GM15510 (cell line): ENCODE data around the gene LENG8.

Experiments
- POLR2A ChIP-seq: IDR thresholded peaks from 3 replicates; pipeline ENCODE4 v1.6.1; 2011; ENCODE audit warnings: borderline replicate concordance; ENCODE audit not compliant: insufficient read length; ENCODE audit errors: extremely low read depth

The LENG8 gene

DNA sequence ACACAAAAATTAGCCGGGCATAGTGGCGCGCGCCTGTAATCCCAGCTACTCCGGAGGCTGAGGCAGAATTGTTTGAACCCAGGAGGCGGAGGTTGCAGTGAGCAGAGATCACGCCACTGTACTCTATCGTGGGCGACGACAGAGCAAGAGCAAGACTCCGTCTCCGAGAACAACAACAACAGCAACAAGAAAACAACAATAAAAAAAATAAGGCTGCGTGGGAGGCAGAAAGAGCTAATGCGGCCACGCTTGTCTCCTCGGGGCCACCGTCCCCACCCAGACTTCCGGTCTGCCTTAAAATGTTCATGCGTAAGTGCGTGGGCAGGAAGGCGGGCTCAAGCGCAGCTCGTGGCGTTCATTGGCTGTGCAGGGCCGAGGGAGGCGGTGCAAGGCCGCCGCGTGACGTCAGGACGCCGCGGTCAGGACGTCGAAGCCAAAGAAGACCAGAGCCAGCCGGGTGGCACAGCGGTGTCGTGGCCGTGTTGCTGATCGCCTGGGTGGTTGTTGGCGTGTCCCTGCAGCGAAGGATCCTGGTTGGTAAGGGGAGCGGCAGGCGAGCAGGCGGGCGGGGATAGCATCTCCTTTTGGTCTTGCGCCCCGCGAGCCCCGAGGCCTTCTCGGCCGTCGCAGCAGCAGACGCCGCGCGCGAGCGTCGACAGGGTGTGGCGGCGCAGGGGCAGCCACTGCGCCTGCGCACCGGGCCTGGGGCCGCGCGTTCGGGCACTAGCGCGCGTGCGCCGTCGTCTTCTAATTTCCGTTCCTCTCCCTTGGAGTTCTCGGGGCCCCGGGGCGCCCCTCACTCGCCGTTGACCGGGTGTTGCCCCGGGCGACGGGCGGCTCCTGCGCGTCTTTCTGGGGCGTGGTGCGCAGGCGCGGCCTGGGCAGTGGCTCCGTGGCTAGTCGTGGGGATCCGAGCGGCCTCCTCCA lies at the start of gene LENG8:
TSS of gene LENG8 (plus strand) at position 426 of the 927 bp plus-strand sequence. CDS start 2,146 bp downstream, outside the sequence.
- TF ChIP-seq POLR2A: peak; percentile 97

DNA sequence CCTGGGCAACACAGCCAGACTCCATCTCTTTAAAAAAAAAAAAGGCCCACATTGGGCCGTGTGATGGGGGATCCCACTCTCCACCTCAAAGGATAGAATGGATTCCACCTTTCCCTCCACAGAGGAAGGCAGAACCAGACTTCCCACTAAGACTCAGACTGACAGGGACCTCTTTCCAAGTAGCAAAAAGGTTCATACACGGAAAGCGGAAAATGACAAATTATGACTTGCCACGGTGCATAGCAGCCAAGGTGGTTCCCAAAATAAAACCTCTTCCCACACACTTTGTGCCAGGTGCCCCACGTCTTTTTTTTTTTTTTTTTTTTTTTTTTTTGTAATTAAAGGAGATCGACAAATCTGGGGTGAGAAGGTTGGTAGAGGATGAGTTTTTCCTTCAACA lies 48.1 kb upstream of the LENG8 start:
- no peak for TF ChIP-seq POLR2A

DNA sequence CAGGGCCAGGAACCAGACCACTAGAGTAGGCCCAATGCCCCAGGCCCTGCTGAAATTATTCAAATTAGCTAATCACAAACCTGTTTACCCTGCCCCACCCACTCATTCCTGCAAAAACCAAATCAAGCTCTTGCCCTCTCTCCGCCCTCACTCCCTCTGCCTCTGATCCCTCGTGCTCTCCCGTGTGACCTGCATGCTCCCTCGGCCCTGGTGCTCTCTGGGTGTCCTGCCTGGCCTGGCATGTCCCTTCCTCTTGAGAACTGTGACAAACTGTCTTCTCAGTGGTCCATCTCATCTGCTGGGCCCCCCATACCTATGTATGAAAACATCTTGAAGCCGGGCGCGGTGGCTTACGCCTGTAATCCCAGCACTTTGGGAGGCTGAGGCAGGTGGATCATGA lies 45.9 kb upstream of the LENG8 start:
- TF ChIP-seq POLR2A: no peak

DNA sequence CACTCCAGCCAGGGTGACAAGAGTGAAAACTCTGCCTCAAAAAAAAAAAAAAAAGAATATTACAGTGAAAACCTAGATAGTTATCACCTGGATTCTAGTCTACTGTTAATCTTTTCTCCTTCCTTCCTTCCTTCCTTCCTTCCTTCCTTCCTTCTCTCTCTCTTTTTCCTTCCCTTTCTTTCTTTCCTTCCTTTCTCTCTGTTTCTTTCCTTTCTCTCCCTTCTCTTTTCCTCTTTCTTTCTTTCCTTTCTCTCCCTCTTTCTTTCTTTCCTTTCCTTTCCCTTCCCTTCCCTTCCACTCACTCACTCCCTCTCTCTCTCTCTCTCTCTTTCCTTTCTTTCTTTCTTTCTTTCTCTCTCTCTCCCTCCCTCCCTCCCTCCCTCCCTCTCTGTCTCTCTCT lies 43.4 kb upstream of the LENG8 start:
- TF ChIP-seq POLR2A: no peak

DNA sequence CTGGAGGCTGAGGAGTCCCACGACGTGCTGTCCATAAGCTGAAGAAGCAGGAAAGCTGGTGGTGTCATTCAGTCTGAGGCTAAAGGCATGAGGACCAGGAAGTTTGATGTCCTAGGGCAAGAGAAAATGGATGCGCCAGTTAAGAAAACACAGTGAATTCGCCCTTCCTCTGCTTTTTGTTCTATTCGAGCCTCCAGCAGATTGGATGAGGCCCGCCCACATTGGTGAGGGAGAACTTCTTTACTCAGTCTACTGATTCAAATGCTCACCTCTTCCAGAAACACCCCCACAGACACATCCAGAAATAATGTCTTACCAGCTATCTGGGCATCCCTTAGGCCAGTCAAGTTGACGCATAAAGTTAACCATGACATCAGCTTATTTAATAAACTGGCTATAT lies 41.2 kb upstream of the LENG8 start:
- TF ChIP-seq POLR2A: no peak

DNA sequence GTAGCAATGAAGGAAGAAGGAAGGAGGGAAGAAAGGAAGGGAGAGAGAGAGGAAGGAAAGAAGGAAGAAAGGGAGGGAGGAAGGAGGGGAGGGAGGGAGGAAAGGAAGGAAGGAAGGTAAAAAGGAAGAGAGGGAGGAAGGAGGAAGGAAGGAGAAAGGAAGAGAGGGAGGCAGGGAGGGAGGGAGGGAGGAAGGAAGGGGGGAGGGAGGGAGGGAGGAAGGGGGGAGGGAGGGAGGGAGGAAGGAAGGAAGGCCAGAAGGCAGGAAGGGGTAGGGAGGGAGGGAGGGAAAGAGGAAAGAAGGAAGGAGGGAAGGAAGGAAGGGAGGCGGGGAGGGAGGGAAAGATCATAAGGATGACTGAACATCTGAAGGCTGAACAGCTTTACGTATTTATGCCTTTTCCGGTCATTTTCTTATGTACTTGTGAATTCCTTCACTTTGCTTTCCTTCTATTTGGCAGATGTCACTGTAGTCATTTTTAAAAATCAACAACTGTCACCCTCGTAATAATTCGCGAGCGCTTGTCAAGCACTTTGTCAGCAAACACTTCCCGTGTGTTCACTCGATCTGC lies 40.5 kb upstream of the LENG8 start:
- TF ChIP-seq POLR2A: no peak

DNA sequence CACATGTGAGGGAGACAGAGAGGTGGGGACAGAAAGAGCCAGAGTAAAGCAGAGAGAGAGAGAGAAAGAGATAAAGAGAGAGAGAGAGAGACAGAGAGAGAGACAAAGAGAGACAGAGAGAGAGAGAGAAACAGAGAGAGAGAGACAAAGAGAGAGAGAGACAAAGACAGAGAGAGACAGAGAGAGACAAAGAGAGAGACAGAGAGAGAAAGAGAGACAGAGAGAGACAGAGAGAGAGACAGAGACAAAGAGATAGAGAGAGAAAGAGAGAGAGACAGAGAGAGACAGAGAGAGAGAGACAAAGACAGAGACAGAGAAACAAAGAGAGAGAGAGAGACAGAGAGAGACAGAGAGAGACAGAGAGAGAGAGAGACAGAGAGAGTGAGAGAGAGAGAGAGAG lies 38.0 kb upstream of the LENG8 start:
- no peak for TF ChIP-seq POLR2A

DNA sequence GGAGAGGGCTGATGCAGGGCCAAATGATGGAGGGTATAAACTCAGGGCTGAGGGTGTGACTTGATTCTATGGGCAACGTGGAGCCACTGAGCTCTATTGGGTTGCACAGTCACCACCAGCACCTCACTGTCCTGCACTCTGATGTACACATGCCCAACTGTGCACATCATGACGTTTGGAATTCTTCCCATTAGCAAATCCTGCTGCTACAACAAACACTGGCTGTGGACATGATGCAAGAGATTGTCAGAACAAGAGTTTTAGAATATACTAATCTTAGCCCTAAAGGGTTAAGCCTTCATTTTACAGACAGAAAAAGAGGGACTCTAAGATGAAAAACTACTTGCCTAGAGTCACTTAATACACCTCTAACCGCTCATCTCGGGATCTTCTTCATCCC lies 36.1 kb upstream of the LENG8 start:
- TF ChIP-seq POLR2A: no peak

DNA sequence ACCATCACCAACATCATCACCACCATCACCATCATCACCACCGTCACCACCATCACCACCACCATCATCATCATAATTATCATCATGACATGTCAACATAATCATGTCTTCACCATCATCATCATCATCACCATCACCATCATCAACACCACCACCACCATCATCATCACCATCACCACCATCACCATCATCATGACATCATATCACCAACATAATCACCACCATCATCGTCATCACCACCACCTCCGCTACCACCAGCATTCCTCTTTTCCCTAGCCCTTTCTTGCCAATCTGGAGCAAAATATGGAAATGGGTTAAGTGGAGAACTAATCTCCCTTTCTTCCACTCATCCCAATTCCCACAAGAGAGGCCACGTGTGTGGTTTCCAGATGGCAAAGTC lies 34.8 kb upstream of the LENG8 start:
- TF ChIP-seq POLR2A: no peak

DNA sequence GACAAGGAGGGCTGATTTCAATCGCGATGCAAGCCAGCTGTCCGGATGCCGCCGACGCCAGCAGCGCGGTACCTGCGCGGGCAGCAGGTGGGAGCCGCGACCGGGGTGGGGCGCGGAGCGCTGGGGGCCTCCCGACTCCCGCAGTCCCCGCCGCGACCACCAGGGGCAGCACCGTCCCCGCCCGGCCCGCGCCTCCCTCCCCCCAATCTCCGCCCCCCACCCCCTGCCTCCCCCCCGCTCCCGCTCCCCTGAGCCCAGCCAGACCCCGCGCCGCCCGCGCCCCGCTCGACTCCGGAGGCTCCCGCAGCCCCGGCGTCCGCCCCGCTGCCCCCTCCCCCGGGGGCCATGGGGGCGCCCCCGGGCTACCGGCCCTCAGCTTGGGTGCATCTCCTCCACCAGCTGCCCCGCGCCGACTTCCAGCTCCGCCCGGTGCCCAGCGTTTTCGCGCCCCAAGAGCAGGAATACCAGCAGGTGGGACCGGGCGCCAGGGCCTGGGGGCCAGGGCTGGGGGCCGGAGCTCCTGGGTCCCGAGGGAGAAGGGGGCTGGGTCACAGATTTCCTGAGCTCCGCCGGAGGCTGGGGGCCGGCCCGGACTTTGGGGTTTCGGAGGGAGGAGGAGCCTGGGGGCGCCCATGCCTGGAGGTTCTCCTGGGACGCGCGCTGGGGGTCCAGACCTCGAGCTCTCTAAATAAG lies 33.6 kb upstream of the LENG8 start, which contains the start of gene TTYH1:
TSS of gene TTYH1 (plus strand) at position 257 of the 693 bp plus-strand sequence. CDS start at position 346, 89 bp downstream.
- TF ChIP-seq POLR2A: no peak

DNA sequence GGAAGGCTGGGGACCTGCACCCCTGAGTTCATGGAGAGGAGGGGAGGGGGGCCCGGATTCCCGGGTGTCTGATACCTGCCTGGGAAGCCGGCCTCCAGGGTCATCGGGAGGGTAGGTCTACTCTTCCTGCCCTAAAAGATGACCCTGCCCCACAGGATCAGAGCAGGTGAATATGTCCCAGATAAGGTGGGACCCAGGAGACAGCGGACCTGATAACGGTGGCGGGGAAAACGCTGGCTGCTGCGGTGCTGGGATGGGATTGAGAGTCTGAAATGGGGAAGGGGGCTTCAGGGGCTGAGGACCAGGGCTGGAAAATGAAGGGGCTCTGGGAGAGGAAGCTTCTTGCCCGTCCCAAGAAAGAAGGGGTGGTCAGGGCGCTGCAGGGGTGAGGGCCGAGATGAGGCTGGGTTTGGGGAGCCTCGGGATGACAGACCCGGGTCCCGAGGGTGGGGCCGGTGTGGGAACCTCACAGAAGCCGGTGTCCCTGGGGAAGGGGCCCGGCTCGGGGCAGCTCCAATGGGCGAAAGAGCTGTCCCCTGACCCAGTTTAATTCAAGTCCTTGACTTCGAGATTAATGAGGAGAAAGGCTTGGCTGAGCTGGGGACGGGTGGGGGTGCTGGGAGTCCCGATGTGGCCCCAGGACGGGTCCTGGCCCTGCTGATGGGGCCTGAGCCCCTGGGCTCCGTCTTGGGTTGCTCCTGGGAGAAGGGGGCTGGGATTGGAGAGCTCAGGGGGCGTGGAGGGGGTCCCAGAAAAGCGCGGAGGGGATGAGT lies 32.9 kb upstream of the LENG8 start:
- TF ChIP-seq POLR2A: no peak

DNA sequence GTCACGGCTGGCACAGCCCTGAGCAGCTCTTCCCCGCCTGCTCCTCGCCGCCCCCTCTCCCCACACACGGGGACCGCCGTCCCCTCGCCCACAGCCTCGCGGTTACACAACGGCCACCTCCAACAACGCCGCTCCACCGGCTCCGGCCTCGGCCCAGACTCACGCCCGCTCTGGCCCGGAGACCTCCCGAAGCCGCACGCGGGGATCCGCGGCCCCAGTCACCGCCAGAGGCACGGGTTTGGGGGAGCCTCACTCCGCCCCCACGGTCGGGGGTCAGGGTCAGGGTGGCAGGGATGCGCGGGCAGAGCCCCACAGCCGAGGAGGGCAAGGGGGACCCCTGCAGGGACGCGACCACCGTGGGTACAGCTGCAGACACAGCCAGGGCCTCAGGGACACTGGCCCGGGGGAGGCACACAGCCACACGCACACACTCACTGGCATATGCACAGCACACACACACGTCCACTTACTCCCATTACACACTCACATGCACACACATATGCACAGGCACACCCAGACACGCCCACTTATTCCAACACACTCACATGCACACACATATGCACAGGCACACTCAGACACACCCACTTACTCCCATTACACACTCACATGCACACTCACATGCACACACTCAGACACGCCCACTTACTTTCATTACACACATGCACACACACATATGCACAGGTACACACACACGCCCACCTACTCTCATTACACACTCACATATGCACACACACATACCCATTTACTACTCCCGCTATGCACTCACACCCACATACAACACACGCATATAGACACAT lies 32.1 kb upstream of the LENG8 start:
- no peak for TF ChIP-seq POLR2A

DNA sequence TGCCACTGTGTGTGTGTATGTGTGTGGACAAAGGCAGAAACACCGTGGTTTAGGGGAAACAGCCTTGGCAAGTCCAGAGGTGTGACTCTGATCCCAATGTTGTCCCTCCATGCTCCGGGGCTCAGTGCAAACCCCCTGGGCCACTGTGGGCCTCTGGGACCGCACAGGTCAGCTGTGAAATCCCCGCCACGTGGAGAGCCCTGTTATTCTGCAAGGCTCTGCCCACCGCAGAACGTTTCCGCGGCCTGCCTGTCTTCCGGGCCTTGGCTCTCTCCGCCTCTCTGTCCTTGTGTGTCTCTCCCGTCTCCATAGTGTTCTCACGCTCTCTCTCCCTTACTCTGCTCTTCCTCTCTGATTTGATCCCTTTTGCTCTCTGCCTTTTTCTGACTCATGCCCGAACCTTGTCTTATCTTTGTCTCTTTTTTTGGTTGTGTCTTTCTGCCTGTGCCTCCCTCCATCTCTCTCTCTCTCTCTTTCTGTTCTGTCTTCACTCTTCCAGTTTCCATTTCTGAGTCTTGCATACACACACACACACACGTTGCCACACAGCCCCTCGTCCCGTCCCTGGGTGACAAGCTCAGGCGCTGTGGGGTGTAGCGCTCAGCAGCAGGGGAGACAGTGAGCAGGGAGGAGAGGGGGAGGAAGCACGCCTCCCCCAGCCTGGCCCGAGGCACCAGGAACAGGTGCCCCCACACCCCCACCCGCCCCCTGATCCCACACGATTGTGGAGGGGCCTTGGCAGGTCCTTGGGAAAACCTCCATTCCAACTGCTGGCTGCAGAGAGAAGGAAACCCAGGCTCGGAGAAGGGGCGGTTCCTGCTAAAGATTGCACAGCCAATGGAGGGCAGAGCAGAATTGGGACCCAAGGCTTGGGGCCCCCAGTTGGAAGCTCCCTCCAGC lies 30.7 kb upstream of the LENG8 start:
- TF ChIP-seq POLR2A: no peak

DNA sequence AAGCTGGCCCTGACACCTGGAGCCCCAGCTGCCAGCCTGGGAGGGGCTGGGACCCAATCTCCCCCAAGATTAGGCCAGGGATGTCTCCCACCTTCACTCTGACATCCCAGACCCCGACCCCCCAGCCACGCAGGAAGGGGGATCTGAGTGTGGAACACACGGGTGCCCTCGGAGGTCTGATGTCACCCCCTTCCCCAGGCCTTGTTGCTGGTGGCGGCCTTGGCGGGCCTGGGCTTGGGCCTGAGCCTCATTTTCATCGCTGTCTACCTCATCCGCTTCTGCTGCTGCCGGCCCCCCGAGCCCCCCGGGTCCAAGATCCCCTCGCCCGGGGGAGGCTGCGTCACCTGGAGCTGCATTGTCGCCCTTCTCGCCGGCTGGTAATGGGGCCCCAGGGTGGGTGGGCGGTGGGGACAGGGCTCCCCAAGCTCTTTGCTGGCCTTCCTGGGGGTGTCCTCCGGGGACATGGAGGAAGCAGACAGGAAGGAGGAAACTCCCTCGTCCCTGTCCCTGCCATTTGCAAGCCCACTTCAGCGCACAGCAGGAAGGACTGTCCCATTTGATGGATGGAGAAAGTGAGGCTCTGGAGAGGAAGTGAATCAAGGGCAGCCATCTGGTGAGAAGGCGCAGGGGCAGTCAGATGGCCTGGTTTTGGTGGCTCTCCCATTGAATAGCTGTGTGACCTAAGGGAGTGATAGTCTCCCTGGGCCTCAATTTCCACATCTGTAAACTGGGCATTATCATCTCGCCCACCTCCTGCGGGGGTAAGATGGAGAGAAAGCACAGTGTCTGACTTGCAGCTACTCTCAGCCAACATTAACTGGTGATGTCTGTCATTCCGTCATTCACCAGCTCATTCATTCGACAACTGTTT lies 29.8 kb upstream of the LENG8 start:
- TF ChIP-seq POLR2A: no peak
